ENCODE measurements around the gene PPP1R14C.

Gene PPP1R14C

GRCh38 chr6:150208611-150209352, 65.9 kb downstream of the PPP1R14C start:
- H2BK120ac ChIP-seq (ENCODE audit: low read depth, low read length): no peak overlapping the region
- no peaks in the 10 kb centered on the region for H3K27me3 ChIP-seq (ENCODE audit: control insufficient read depth in 1 of 2, insufficient read depth in 1 of 2, low read length in 2 of 2)
- H3K27ac ChIP-seq (ENCODE audit: low read length, poor library complexity, severe bottlenecking): no peak overlapping the region
- no peak overlapping the region for H4K8ac ChIP-seq (ENCODE audit: low read length)
- no peak overlapping the region for H3K4me2 ChIP-seq (ENCODE audit: low read length, poor library complexity, severe bottlenecking)
- H2BK15ac ChIP-seq (ENCODE audit: low read depth, poor library complexity, severe bottlenecking): no peak overlapping the region
- H3K36me3 ChIP-seq (ENCODE audit: control insufficient read depth in 1 of 2, insufficient read depth in 2 of 2, low read depth in 1 of 2, low read length in 2 of 2): no peaks in the 10 kb centered on the region
- no peak overlapping the region for H2BK5ac ChIP-seq (ENCODE audit: low read depth, low read length, poor library complexity, severe bottlenecking)
- H3K79me1 ChIP-seq (replicated peaks; ENCODE audit: low read length, poor library complexity, severe bottlenecking): peaks cover 2% of the 10 kb centered on the region
- H3K4me1 ChIP-seq (ENCODE audit: control insufficient read depth, insufficient read depth, low read depth, low read length): peaks cover 3% of the 10 kb centered on the region
- no peak overlapping the region for H3K4ac ChIP-seq (ENCODE audit: low read depth in 1 of 2, low read length in 2 of 2)
- WGBS: 45% methylated on average over 12 of the region's 12 CpGs
- DNase-seq: peak; percentile 55
- no peak overlapping the region for H2AFZ ChIP-seq (ENCODE audit: low read depth, low read length)
- H4K91ac ChIP-seq (ENCODE audit: low read length): no peak overlapping the region
- no peak overlapping the region for H3K18ac ChIP-seq (ENCODE audit: low read depth in 1 of 2, low read length in 2 of 2)
- no peak overlapping the region for H3K14ac ChIP-seq (ENCODE audit: low read length in 2 of 2)
- H3K9me3 ChIP-seq (ENCODE audit: control insufficient read depth, low read length): no peaks in the 10 kb centered on the region
- H3K4me3 ChIP-seq (ENCODE audit: insufficient read depth in 1 of 2, low read depth in 1 of 2, low read length in 2 of 2): no peak overlapping the region
- H2AK5ac ChIP-seq (ENCODE audit: low read length, severe bottlenecking): no peak overlapping the region
- no peak overlapping the region for H3K23ac ChIP-seq (ENCODE audit: low read length in 2 of 2)
- H2BK12ac ChIP-seq (ENCODE audit: low read length in 2 of 2): no peak overlapping the region
- H3K9ac ChIP-seq (ENCODE audit: low read length): no peak overlapping the region

- Histone ChIP-seq H2BK5ac (ENCODE audit: low read depth, low read length, poor library complexity, severe bottlenecking) (no peak overlapping the region), H2BK15ac (ENCODE audit: low read depth, poor library complexity, severe bottlenecking) (no peak overlapping the region), H3K4me3 (ENCODE audit: insufficient read depth in 1 of 2, low read depth in 1 of 2, low read length in 2 of 2) (no peak overlapping the region), H4K8ac (ENCODE audit: low read length) (no peak overlapping the region), H3K4ac (ENCODE audit: low read depth in 1 of 2, low read length in 2 of 2) (no peak overlapping the region), H2BK12ac (ENCODE audit: low read length in 2 of 2) (no peak overlapping the region), H3K27me3 (ENCODE audit: control insufficient read depth in 1 of 2, insufficient read depth in 1 of 2, low read length in 2 of 2) (no peaks in the 10 kb centered on the region), H3K23ac (ENCODE audit: low read length in 2 of 2) (no peak overlapping the region), H3K14ac (ENCODE audit: low read length in 2 of 2) (no peak overlapping the region), H3K4me1 (ENCODE audit: control insufficient read depth, insufficient read depth, low read depth, low read length) (peaks cover 3% of the 10 kb centered on the region), H3K79me1 (replicated peaks; ENCODE audit: low read length, poor library complexity, severe bottlenecking) (peaks cover 2% of the 10 kb centered on the region), H3K9me3 (ENCODE audit: control insufficient read depth, low read length) (no peaks in the 10 kb centered on the region), H3K4me2 (ENCODE audit: low read length, poor library complexity, severe bottlenecking) (no peak overlapping the region), H2AK5ac (ENCODE audit: low read length, severe bottlenecking) (no peak overlapping the region), H3K36me3 (ENCODE audit: control insufficient read depth in 1 of 2, insufficient read depth in 2 of 2, low read depth in 1 of 2, low read length in 2 of 2) (no peaks in the 10 kb centered on the region), H2AFZ (ENCODE audit: low read depth, low read length) (no peak overlapping the region), H3K18ac (ENCODE audit: low read depth in 1 of 2, low read length in 2 of 2) (no peak overlapping the region), H4K91ac (ENCODE audit: low read length) (no peak overlapping the region), H2BK120ac (ENCODE audit: low read depth, low read length) (no peak overlapping the region), H3K27ac (ENCODE audit: low read length, poor library complexity, severe bottlenecking) (no peak overlapping the region), H3K9ac (ENCODE audit: low read length) (no peak overlapping the region)
- no peak for DNase-seq
- 94% methylated on average over 2 of the region's 2 CpGs for WGBS
Measured at GRCh38 chr6:150209415-150209814, 66.6 kb downstream of the PPP1R14C start.

GRCh38 chr6:150211700-150212511, 69.1 kb downstream of the PPP1R14C start:
- no peaks in the 10 kb centered on the region for H3K9me3 ChIP-seq (ENCODE audit: control insufficient read depth, low read length)
- no peak overlapping the region for H3K4me2 ChIP-seq (ENCODE audit: low read length, poor library complexity, severe bottlenecking)
- no peak overlapping the region for H3K4ac ChIP-seq (ENCODE audit: low read depth in 1 of 2, low read length in 2 of 2)
- H2BK12ac ChIP-seq (ENCODE audit: low read length in 2 of 2): no peak overlapping the region
- H3K14ac ChIP-seq (ENCODE audit: low read length in 2 of 2): no peak overlapping the region
- H3K9ac ChIP-seq (ENCODE audit: low read length): no peak overlapping the region
- no peaks in the 10 kb centered on the region for H3K79me1 ChIP-seq (replicated peaks; ENCODE audit: low read length, poor library complexity, severe bottlenecking)
- no peak overlapping the region for H3K23ac ChIP-seq (ENCODE audit: low read length in 2 of 2)
- H3K27ac ChIP-seq (ENCODE audit: low read length, poor library complexity, severe bottlenecking): no peak overlapping the region
- H2BK120ac ChIP-seq (ENCODE audit: low read depth, low read length): no peak overlapping the region
- H2AFZ ChIP-seq (ENCODE audit: low read depth, low read length): no peak overlapping the region
- no peak overlapping the region for H4K8ac ChIP-seq (ENCODE audit: low read length)
- no peak overlapping the region for H3K4me3 ChIP-seq (ENCODE audit: insufficient read depth in 1 of 2, low read depth in 1 of 2, low read length in 2 of 2)
- H3K27me3 ChIP-seq (ENCODE audit: control insufficient read depth in 1 of 2, insufficient read depth in 1 of 2, low read length in 2 of 2): peaks cover 0 to 3% of the 10 kb centered on the region in 2 experiments
- DNase-seq: peak; percentile 72
- no peak overlapping the region for H2BK5ac ChIP-seq (ENCODE audit: low read depth, low read length, poor library complexity, severe bottlenecking)
- no peak overlapping the region for H4K91ac ChIP-seq (ENCODE audit: low read length)
- 61% methylated on average over 10 of the region's 11 CpGs for WGBS
- peaks cover 2% of the 10 kb centered on the region for H3K4me1 ChIP-seq (ENCODE audit: control insufficient read depth, insufficient read depth, low read depth, low read length)
- H3K18ac ChIP-seq (ENCODE audit: low read depth in 1 of 2, low read length in 2 of 2): no peak overlapping the region
- H2AK5ac ChIP-seq (ENCODE audit: low read length, severe bottlenecking): no peak overlapping the region
- no peak overlapping the region for H2BK15ac ChIP-seq (ENCODE audit: low read depth, poor library complexity, severe bottlenecking)
- no peaks in the 10 kb centered on the region for H3K36me3 ChIP-seq (ENCODE audit: control insufficient read depth in 1 of 2, insufficient read depth in 2 of 2, low read depth in 1 of 2, low read length in 2 of 2)

- Histone ChIP-seq H3K27me3 (ENCODE audit: control insufficient read depth in 1 of 2, insufficient read depth in 1 of 2, low read length in 2 of 2) (peaks cover 0 to 3% of the 10 kb centered on the region in 2 experiments), H3K9ac (ENCODE audit: low read length) (no peak overlapping the region), H4K8ac (ENCODE audit: low read length) (no peak overlapping the region), H3K9me3 (ENCODE audit: control insufficient read depth, low read length) (no peaks in the 10 kb centered on the region), H2BK5ac (ENCODE audit: low read depth, low read length, poor library complexity, severe bottlenecking) (no peak overlapping the region), H2BK120ac (ENCODE audit: low read depth, low read length) (no peak overlapping the region), H2AFZ (ENCODE audit: low read depth, low read length) (no peak overlapping the region), H3K23ac (ENCODE audit: low read length in 2 of 2) (no peak overlapping the region), H3K4me3 (ENCODE audit: insufficient read depth in 1 of 2, low read depth in 1 of 2, low read length in 2 of 2) (no peak overlapping the region), H3K4me1 (ENCODE audit: control insufficient read depth, insufficient read depth, low read depth, low read length) (peaks cover 2% of the 10 kb centered on the region), H3K79me1 (replicated peaks; ENCODE audit: low read length, poor library complexity, severe bottlenecking) (no peaks in the 10 kb centered on the region), H3K4me2 (ENCODE audit: low read length, poor library complexity, severe bottlenecking) (no peak overlapping the region), H2AK5ac (ENCODE audit: low read length, severe bottlenecking) (no peak overlapping the region), H3K14ac (ENCODE audit: low read length in 2 of 2) (no peak overlapping the region), H3K18ac (ENCODE audit: low read depth in 1 of 2, low read length in 2 of 2) (no peak overlapping the region), H4K91ac (ENCODE audit: low read length) (no peak overlapping the region), H2BK12ac (ENCODE audit: low read length in 2 of 2) (no peak overlapping the region), H3K27ac (ENCODE audit: low read length, poor library complexity, severe bottlenecking) (no peak overlapping the region), H3K4ac (ENCODE audit: low read depth in 1 of 2, low read length in 2 of 2) (no peak overlapping the region), H3K36me3 (ENCODE audit: control insufficient read depth in 1 of 2, insufficient read depth in 2 of 2, low read depth in 1 of 2, low read length in 2 of 2) (no peaks in the 10 kb centered on the region), H2BK15ac (ENCODE audit: low read depth, poor library complexity, severe bottlenecking) (no peak overlapping the region)
- DNase-seq: peak; percentile 26
- WGBS: 94% methylated on average over 7 of the region's 10 CpGs
Measured at GRCh38 chr6:150212778-150213177, 69.9 kb downstream of the PPP1R14C start.
